ENCODE measurements around the gene LMNTD2. TPM values are rescaled to one million over a fixed set of nuclear protein-coding genes. Genes with fewer than 3 reads are reported as not detected.

Gene LMNTD2
- total RNA-seq, 1 donor from 2014 or later, result 1.1 TPM

GRCh38 chr11:562046-562645, 1.6 kb upstream of the LMNTD2 start:
- H4K20me1 ChIP-seq (ENCODE audit: low read depth), result peaks cover 46% of the 10 kb centered on the region
- peaks cover 26% of the 10 kb centered on the region for H3F3A ChIP-seq (ENCODE audit: low read depth)
- H3K4me3 ChIP-seq, result peak overlapping the region; percentile 100
- H3K4me2 ChIP-seq, result peak overlapping the region; percentile 99
- Mint-ChIP-seq H3K27me3 (ENCODE audit: insufficient read depth, low read depth) (peaks cover 16% of the 10 kb centered on the region), H3K36me3 (no peaks in the 10 kb centered on the region), H3K4me1 (peaks cover 5% of the 10 kb centered on the region), H3K27ac (no peak overlapping the region), H3K4me3 (peak overlapping the region; percentile 87), H3K9me3 (peaks cover 2% of the 10 kb centered on the region)
- peaks cover 16% of the 10 kb centered on the region for H3K4me1 ChIP-seq
- H3K9ac ChIP-seq, result no peak overlapping the region
- no peak for TF ChIP-seq EZH2phosphoT487 (IDR thresholded peaks at IDR 0.05)
- no peak for TF ChIP-seq EZH2 (IDR thresholded peaks at IDR 0.05)
- no peak for TF ChIP-seq CTCF (IDR thresholded peaks at IDR 0.05)
- no peak overlapping the region for H2AFZ ChIP-seq (replicated peaks)
- H3K9me3 ChIP-seq (ENCODE audit: low read depth), result no peaks in the 10 kb centered on the region
- H3K36me3 ChIP-seq, result no peaks in the 10 kb centered on the region
- H3K27me3 ChIP-seq, result peaks cover 23% of the 10 kb centered on the region
- no peak for DNase-seq (ENCODE audit: low spot score)
- H3K79me2 ChIP-seq (ENCODE audit: low read depth), result peaks cover 13% of the 10 kb centered on the region
- no peak overlapping the region for H3K27ac ChIP-seq

GRCh38 chr11:561148-562003, 838 bp upstream of the LMNTD2 start:
- TF ChIP-seq EZH2 (IDR thresholded peaks at IDR 0.05) (no peak), CTCF (IDR thresholded peaks at IDR 0.05) (no peak), EZH2phosphoT487 (IDR thresholded peaks at IDR 0.05) (no peak)
- Histone ChIP-seq H3K79me2 (ENCODE audit: low read depth) (peaks cover 11% of the 10 kb centered on the region), H3K4me3 (peak overlapping the region; percentile 100), H3F3A (ENCODE audit: low read depth) (peaks cover 28% of the 10 kb centered on the region), H3K27ac (no peak overlapping the region), H2AFZ (replicated peaks) (no peak overlapping the region), H3K9me3 (ENCODE audit: low read depth) (no peaks in the 10 kb centered on the region), H3K4me1 (peaks cover 14% of the 10 kb centered on the region), H3K9ac (no peak overlapping the region), H3K27me3 (peaks cover 30% of the 10 kb centered on the region), H4K20me1 (ENCODE audit: low read depth) (peaks cover 46% of the 10 kb centered on the region), H3K4me2 (peak overlapping the region; percentile 99), H3K36me3 (no peaks in the 10 kb centered on the region)
- Mint-ChIP-seq H3K27ac (no peak overlapping the region), H3K36me3 (no peaks in the 10 kb centered on the region), H3K4me1 (peaks cover 7% of the 10 kb centered on the region), H3K27me3 (ENCODE audit: insufficient read depth, low read depth) (peaks cover 23% of the 10 kb centered on the region), H3K9me3 (peaks cover 2% of the 10 kb centered on the region), H3K4me3 (peak overlapping the region; percentile 87)
- DNase-seq (ENCODE audit: low spot score), result no peak

GRCh38 chr11:559712-560304, 730 bp downstream of the LMNTD2 start:
- peak overlapping the region; percentile 73 for H2AFZ ChIP-seq (replicated peaks)
- H3K36me3 Mint-ChIP-seq, result no peaks in the 10 kb centered on the region
- peaks cover 11% of the 10 kb centered on the region for H3K79me2 ChIP-seq (ENCODE audit: low read depth)
- no peak for DNase-seq (ENCODE audit: low spot score)
- H3K4me2 ChIP-seq, result peak overlapping the region; percentile 86
- peaks cover 2% of the 10 kb centered on the region for H3K9me3 Mint-ChIP-seq
- no peaks in the 10 kb centered on the region for H3K36me3 ChIP-seq
- no peak overlapping the region for H3K27ac Mint-ChIP-seq
- peaks cover 44% of the 10 kb centered on the region for H3K27me3 ChIP-seq
- peak overlapping the region; percentile 100 for H3K4me3 ChIP-seq
- H3K4me3 Mint-ChIP-seq, result peak overlapping the region; percentile 85
- H3K9ac ChIP-seq, result no peak overlapping the region
- peaks cover 18% of the 10 kb centered on the region for H3K27me3 Mint-ChIP-seq (ENCODE audit: insufficient read depth, low read depth)
- TF ChIP-seq EZH2phosphoT487 (IDR thresholded peaks at IDR 0.05) (no peak), EZH2 (IDR thresholded peaks at IDR 0.05) (no peak), CTCF (IDR thresholded peaks at IDR 0.05) (no peak)
- H3F3A ChIP-seq (ENCODE audit: low read depth), result peaks cover 33% of the 10 kb centered on the region
- peaks cover 37% of the 10 kb centered on the region for H4K20me1 ChIP-seq (ENCODE audit: low read depth)
- no peak overlapping the region for H3K27ac ChIP-seq
- H3K4me1 Mint-ChIP-seq, result peaks cover 7% of the 10 kb centered on the region
- no peaks in the 10 kb centered on the region for H3K9me3 ChIP-seq (ENCODE audit: low read depth)
- peaks cover 10% of the 10 kb centered on the region for H3K4me1 ChIP-seq

Data from neural progenitor cell (in vitro differentiated cells).